Mesendoderm (in vitro differentiated cells): Measurements from ENCODE around the gene TFAP2B.

Experiments
- DNase-seq: peaks from one replicate; pipeline ENCODE4 v3.0.0; 2013
- H2AK5ac ChIP-seq: 2 replicates; pipeline ENCODE4 v1.6.1; 2013; ENCODE audit warnings: low read length, inconsistent platforms
- H2BK120ac ChIP-seq: 2 replicates; pipeline ENCODE4 v1.6.1; 2013; ENCODE audit warnings: low read depth, mild to moderate bottlenecking, low read length, moderate library complexity, mixed read lengths
- H2BK15ac ChIP-seq: replicated peaks from 2 replicates; pipeline ENCODE4 v1.6.1; 2013; ENCODE audit warnings: low read depth, mild to moderate bottlenecking, moderate library complexity
- H2BK5ac ChIP-seq: 2 replicates; pipeline ENCODE4 v1.6.1; 2013; ENCODE audit warnings: low read length, inconsistent platforms
- H3K18ac ChIP-seq: 2 replicates; pipeline ENCODE4 v1.6.1; 2013; ENCODE audit warnings: mild to moderate bottlenecking, low read length, mixed read lengths
- H3K23ac ChIP-seq: one replicate; pipeline ENCODE4 v1.6.1; 2013; ENCODE audit warnings: low read length
- H3K27ac ChIP-seq: 2 replicates; pipeline ENCODE4 v1.5.1; 2013; ENCODE audit warnings: low read depth, mild to moderate bottlenecking, inconsistent platforms, low read length, moderate library complexity
- H3K27me3 ChIP-seq: 2 replicates; pipeline ENCODE4 v1.6.1; 2013; ENCODE audit warnings: low read length, control low read depth, mild to moderate bottlenecking, inconsistent platforms; ENCODE audit not compliant: insufficient read depth, poor library complexity
- H3K36me3 ChIP-seq: 2 replicates; pipeline ENCODE4 v1.6.1; 2013; ENCODE audit warnings: low read length, inconsistent platforms; ENCODE audit not compliant: control insufficient read depth, insufficient read depth
- H3K4ac ChIP-seq: one replicate; pipeline ENCODE4 v1.6.1; 2013; ENCODE audit warnings: low read depth, mild to moderate bottlenecking, low read length, moderate library complexity
- H3K4me1 ChIP-seq: 2 replicates; pipeline ENCODE4 v1.6.1; 2013; ENCODE audit warnings: low read depth, low read length, inconsistent platforms; ENCODE audit not compliant: control insufficient read depth
- H3K4me2 ChIP-seq: 2 replicates; pipeline ENCODE4 v1.6.1; 2013; ENCODE audit warnings: low read length
- H3K4me3 ChIP-seq: 2 replicates; pipeline ENCODE4 v1.5.1; 2013; ENCODE audit warnings: mild to moderate bottlenecking, low read length
- H3K56ac ChIP-seq: one replicate; pipeline ENCODE4 v1.6.1; 2013; ENCODE audit warnings: low read length
- H3K79me1 ChIP-seq: 2 replicates; pipeline ENCODE4 v1.6.1; 2013; ENCODE audit warnings: low read length, inconsistent platforms
- H3K79me2 ChIP-seq: 2 replicates; pipeline ENCODE4 v1.6.1; 2013; ENCODE audit warnings: mild to moderate bottlenecking, low read length; ENCODE audit not compliant: control insufficient read depth, insufficient read depth
- H3K9ac ChIP-seq: 2 replicates; pipeline ENCODE4 v1.6.1; 2013; ENCODE audit warnings: low read length, inconsistent platforms
- H4K5ac ChIP-seq: one replicate; pipeline ENCODE4 v1.6.1; 2013; ENCODE audit warnings: low read length
- H4K8ac ChIP-seq: one replicate; pipeline ENCODE4 v1.6.1; 2013; ENCODE audit warnings: low read depth, mild to moderate bottlenecking, control low read depth, low read length, moderate library complexity
- WGBS: extraction: QIAGEN DNeasy Blood & Tissue Kit; methylation state at CpG from one replicate; pipeline ENCODE4 v1.1.7; 2013; ENCODE audit warnings: low lambda C conversion rate, missing lambda C conversion rate; ENCODE audit not compliant: insufficient coverage; ENCODE audit errors: extremely low coverage; 5-methylcytosine and 5-hydroxymethylcytosine counted together

The TFAP2B gene

GRCh38 chr6:50831186-50831585 lies 12.5 kb downstream of the TFAP2B start:
- Histone ChIP-seq H3K36me3 (no peaks in the 10 kb centered on the region), H3K79me1 (no peaks in the 10 kb centered on the region), H2BK15ac (no peak overlapping the region), H3K56ac (no peak overlapping the region), H3K79me2 (no peaks in the 10 kb centered on the region), H3K4ac (no peak overlapping the region), H3K4me2 (no peak overlapping the region), H4K5ac (no peak overlapping the region), H3K27ac (no peak overlapping the region), H3K4me3 (no peak overlapping the region), H2BK120ac (no peak overlapping the region), H3K23ac (no peak overlapping the region), H4K8ac (no peak overlapping the region), H2BK5ac (no peak overlapping the region), H2AK5ac (no peak overlapping the region), H3K18ac (no peak overlapping the region), H3K9ac (no peak overlapping the region), H3K27me3 (peaks cover 66% of the 10 kb centered on the region), H3K4me1 (no peaks in the 10 kb centered on the region)
- no peak for DNase-seq
- no CpG with 5 or more reads among the region's 10 CpGs for WGBS

DNA sequence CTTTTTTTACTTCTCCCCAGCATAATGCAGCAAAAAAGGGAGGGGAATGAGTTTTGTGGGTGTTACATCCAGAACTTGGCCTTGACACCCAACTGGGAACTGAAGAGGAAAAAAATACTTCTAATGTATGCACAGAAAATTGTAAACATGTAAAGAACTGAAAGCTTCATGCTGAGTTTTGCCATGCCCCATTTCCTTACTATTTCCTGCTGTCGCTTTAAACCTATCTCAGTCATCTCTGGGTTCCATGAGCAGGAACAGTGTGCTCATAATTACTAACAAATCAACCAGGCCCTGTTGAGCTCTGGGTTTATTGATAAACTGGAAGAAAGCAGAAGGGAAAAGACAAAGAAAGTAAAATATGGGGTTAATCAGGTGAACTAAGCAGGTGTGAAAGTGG lies 14.2 kb downstream of the TFAP2B start:
- H2BK15ac ChIP-seq: no peak overlapping the region
- H4K5ac ChIP-seq: no peak overlapping the region
- no CpG with 5 or more reads among the region's 1 CpG for WGBS

GRCh38 chr6:50834929-50835410 lies 16.3 kb downstream of the TFAP2B start:
- Histone ChIP-seq H4K5ac (no peak overlapping the region), H2BK15ac (no peak overlapping the region), H3K4me1 (no peaks in the 10 kb centered on the region), H3K79me1 (no peaks in the 10 kb centered on the region), H3K4ac (no peak overlapping the region), H2AK5ac (no peak overlapping the region), H2BK5ac (no peak overlapping the region), H3K4me3 (no peak overlapping the region), H3K27ac (no peak overlapping the region), H3K18ac (no peak overlapping the region), H3K79me2 (no peaks in the 10 kb centered on the region), H3K36me3 (no peaks in the 10 kb centered on the region), H3K27me3 (peaks cover 75% of the 10 kb centered on the region), H3K9ac (no peak overlapping the region), H3K56ac (no peak overlapping the region), H3K23ac (no peak overlapping the region), H3K4me2 (no peak overlapping the region), H2BK120ac (no peak overlapping the region), H4K8ac (no peak overlapping the region)
- DNase-seq: no peak
- WGBS: no CpG with 5 or more reads among the region's 5 CpGs

More for the DNA sequence above, 14.2 kb downstream of the TFAP2B start:
- Histone ChIP-seq H3K18ac (no peak overlapping the region), H3K9ac (no peak overlapping the region), H3K79me1 (no peaks in the 10 kb centered on the region), H3K4me2 (no peak overlapping the region), H2BK5ac (no peak overlapping the region), H4K8ac (no peak overlapping the region), H3K36me3 (no peaks in the 10 kb centered on the region), H3K4ac (no peak overlapping the region), H3K79me2 (no peaks in the 10 kb centered on the region), H3K56ac (no peak overlapping the region), H2BK120ac (no peak overlapping the region), H3K27ac (no peak overlapping the region), H3K23ac (no peak overlapping the region), H3K4me1 (no peaks in the 10 kb centered on the region), H2AK5ac (no peak overlapping the region), H3K27me3 (peaks cover 65% of the 10 kb centered on the region), H3K4me3 (no peak overlapping the region)
- no peak for DNase-seq

- no peak overlapping the region for H2AK5ac ChIP-seq
- no peak overlapping the region for H4K8ac ChIP-seq
- H3K36me3 ChIP-seq: no peaks in the 10 kb centered on the region
- no peak overlapping the region for H3K23ac ChIP-seq
- H3K79me2 ChIP-seq: no peaks in the 10 kb centered on the region
- H3K4me2 ChIP-seq: no peak overlapping the region
- H2BK120ac ChIP-seq: no peak overlapping the region
- no peaks in the 10 kb centered on the region for H3K79me1 ChIP-seq
- H3K9ac ChIP-seq: no peak overlapping the region
- no CpG with 5 or more reads among the region's 22 CpGs for WGBS
- H3K4me1 ChIP-seq: no peaks in the 10 kb centered on the region
- H3K4me3 ChIP-seq: no peak overlapping the region
- no peak for DNase-seq
- no peak overlapping the region for H4K5ac ChIP-seq
- no peak overlapping the region for H3K56ac ChIP-seq
- H3K18ac ChIP-seq: no peak overlapping the region
- peaks cover 82% of the 10 kb centered on the region for H3K27me3 ChIP-seq
- no peak overlapping the region for H2BK15ac ChIP-seq
- no peak overlapping the region for H2BK5ac ChIP-seq
- no peak overlapping the region for H3K4ac ChIP-seq
- no peak overlapping the region for H3K27ac ChIP-seq
Measured at GRCh38 chr6:50836231-50836630, 17.6 kb downstream of the TFAP2B start.

DNA sequence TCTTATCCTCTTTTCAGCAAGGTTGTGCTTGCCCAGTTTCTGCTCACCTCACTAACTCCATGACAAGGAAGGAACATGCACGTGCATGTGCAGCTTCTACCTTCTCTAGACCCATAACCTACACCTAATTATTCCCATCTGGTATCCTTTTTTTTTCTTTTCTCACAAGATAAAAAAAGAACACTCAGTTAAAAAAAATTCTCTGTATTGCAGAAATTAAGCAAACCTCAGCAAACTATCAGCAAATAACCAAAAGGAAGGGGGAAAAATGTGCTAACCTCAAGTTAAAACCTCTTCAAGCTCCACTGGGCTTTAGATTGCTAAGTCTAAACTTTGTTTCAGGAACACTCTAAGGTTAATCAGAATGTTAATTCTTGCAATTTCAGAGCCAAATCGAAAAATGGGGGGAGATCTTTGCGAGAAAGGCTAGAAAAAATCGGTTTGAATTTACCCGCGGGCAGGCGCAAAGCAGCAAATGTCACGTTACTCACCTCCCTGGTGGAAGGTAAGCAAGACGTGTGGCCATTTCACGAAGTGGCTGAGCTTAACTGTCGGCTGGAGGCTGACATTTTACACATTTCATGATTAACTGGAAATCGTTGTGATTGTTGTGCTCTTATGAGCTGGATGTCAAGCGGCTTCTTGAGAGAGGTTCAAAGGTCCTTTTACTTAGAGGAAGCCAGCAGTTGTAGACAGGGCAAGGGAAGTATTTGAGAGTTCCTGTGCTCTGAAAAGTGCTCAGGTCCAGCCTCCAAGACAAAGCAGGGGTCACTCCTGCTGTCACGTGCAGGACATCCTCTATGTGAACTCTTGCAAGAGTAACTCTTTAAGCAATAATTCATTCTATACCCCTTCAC lies 19.1 kb downstream of the TFAP2B start:
- Histone ChIP-seq H3K4me3 (no peak overlapping the region), H2BK15ac (no peak overlapping the region), H4K8ac (no peak overlapping the region), H3K4ac (no peak overlapping the region), H3K27ac (no peak overlapping the region), H3K27me3 (peaks cover 85% of the 10 kb centered on the region), H3K36me3 (no peaks in the 10 kb centered on the region), H3K23ac (no peak overlapping the region), H3K9ac (no peak overlapping the region), H3K56ac (no peak overlapping the region), H3K79me1 (no peaks in the 10 kb centered on the region), H3K18ac (no peak overlapping the region), H2BK120ac (no peak overlapping the region), H2AK5ac (no peak overlapping the region), H3K4me1 (no peaks in the 10 kb centered on the region), H3K4me2 (no peak overlapping the region), H2BK5ac (no peak overlapping the region), H3K79me2 (no peaks in the 10 kb centered on the region), H4K5ac (no peak overlapping the region)
- no CpG with 5 or more reads among the region's 14 CpGs for WGBS
- no peak for DNase-seq
